Body of pancreas (tissue), 4 donors: ENCODE data around the gene ZMYM4.

Source experiments
- CTCF ChIP-seq, 7 experiments: fragments of 450-650 bp in 4 of 7; fragments of 200-600 bp in 3 of 7; sonication (generic) in 3 of 7; IDR thresholded peaks; one replicate each; pipeline ENCODE4 v1.5.1; 2016 to 2019; ENCODE audit warnings: antibody characterized with exemption in 7 of 7
- POLR2A ChIP-seq, 3 donors: fragments of 450-650 bp; IDR thresholded peaks; one replicate each; pipeline ENCODE4 v1.6.1; 2016; ENCODE audit warnings: antibody characterized with exemption in 3 of 3, mild to moderate bottlenecking in 2 of 3

GRCh38 chr1:35361638-35362037 lies 93.1 kb downstream of the ZMYM4 start:
- TF ChIP-seq POLR2A (IDR thresholded peaks at IDR 0.05) (no peak), CTCF (IDR thresholded peaks at IDR 0.05) (no peak)
